Activated CD4-positive, alpha-beta T cell treated with anti-CD3 and anti-CD28 coated beads for 4 hours (primary cell): Measurements from ENCODE around the gene PSME1.

ENCODE experiments used
- DNase-seq, 2 donors: peaks; one replicate each; pipeline ENCODE4 v3.0.0-alpha.2; 2020

The PSME1 gene

GRCh38 chr14:24135834-24136683 lies at the start of gene PSME1:
Gene PSME1 (plus strand): TSS chr14:24136194. CDS start chr14:24136263, 69 bp downstream.
- peak; percentile 93 to 94 for DNase-seq

- DNase-seq = no peak
These were observed 49.0 kb upstream of the PSME1 start for GRCh38 chr14:24087004-24087403.

- DNase-seq = no peak
These were observed 47.9 kb upstream of the PSME1 start for GRCh38 chr14:24088095-24088494.

GRCh38 chr14:24089890-24090289 lies 46.1 kb upstream of the PSME1 start:
- DNase-seq = no peak

- DNase-seq = no peak
These were observed 43.9 kb upstream of the PSME1 start for GRCh38 chr14:24092110-24092504.

- DNase-seq = no peak
These were observed 43.3 kb upstream of the PSME1 start for GRCh38 chr14:24092505-24093206.

- DNase-seq = no peak
These were observed 42.6 kb upstream of the PSME1 start for GRCh38 chr14:24093207-24093900.

- peak; percentile 81 to 89 for DNase-seq
These were observed 41.8 kb upstream of the PSME1 start, which contains the start of gene PCK2 for GRCh38 chr14:24093901-24094840. Gene PCK2 (plus strand): TSS chr14:24094311. CDS start chr14:24094406, 95 bp downstream.

GRCh38 chr14:24094841-24095270 lies 41.1 kb upstream of the PSME1 start:
- no peak for DNase-seq

GRCh38 chr14:24095271-24096068 lies 40.5 kb upstream of the PSME1 start:
- DNase-seq = peak; percentile 46 to 58

GRCh38 chr14:24096545-24097181 lies 39.3 kb upstream of the PSME1 start:
- DNase-seq = no peak

- no peak for DNase-seq
These were observed 37.6 kb upstream of the PSME1 start for GRCh38 chr14:24098229-24098926.

GRCh38 chr14:24098927-24099813 lies 36.8 kb upstream of the PSME1 start:
- DNase-seq = no peak

- DNase-seq = no peak
These were observed 35.6 kb upstream of the PSME1 start for GRCh38 chr14:24100197-24100981.

- no peak for DNase-seq
These were observed 35.0 kb upstream of the PSME1 start for GRCh38 chr14:24100982-24101494.

GRCh38 chr14:24102357-24103048 lies 33.5 kb upstream of the PSME1 start:
- DNase-seq = no peak

- DNase-seq = no peak
These were observed 32.5 kb upstream of the PSME1 start for GRCh38 chr14:24103451-24103850.
